ENCODE data around the gene CLEC2L. TPM values are rescaled to one million over a fixed set of nuclear protein-coding genes. Genes with fewer than 3 reads are reported as not detected.

The CLEC2L gene
- total RNA-seq, 1 donor from 2014 or later: not detected

- DNase-seq (ENCODE audit: low read depth in 2 of 2): no peak
Observed at GRCh38 chr7:139574618-139575337, 51.3 kb downstream of the CLEC2L start.

- no peak for DNase-seq (ENCODE audit: low read depth in 2 of 2)
Observed at GRCh38 chr7:139575338-139575680, 51.8 kb downstream of the CLEC2L start.

GRCh38 chr7:139576179-139576973, 52.9 kb downstream of the CLEC2L start:
- no peak for DNase-seq (ENCODE audit: low read depth in 2 of 2)

GRCh38 chr7:139580435-139580834, 57.0 kb downstream of the CLEC2L start:
- no peak for DNase-seq (ENCODE audit: low read depth in 2 of 2)

- DNase-seq (ENCODE audit: low read depth in 2 of 2): no peak
Observed at GRCh38 chr7:139582130-139582650, 58.7 kb downstream of the CLEC2L start.

GRCh38 chr7:139582671-139583155, 59.2 kb downstream of the CLEC2L start:
- no peak for DNase-seq (ENCODE audit: low read depth in 2 of 2)

GRCh38 chr7:139583826-139584553, 60.5 kb downstream of the CLEC2L start:
- no peak for DNase-seq (ENCODE audit: low read depth in 2 of 2)

GRCh38 chr7:139585042-139585441, 61.6 kb downstream of the CLEC2L start:
- DNase-seq (ENCODE audit: low read depth in 2 of 2): no peak

GRCh38 chr7:139586286-139586685, 62.8 kb downstream of the CLEC2L start:
- no peak for DNase-seq (ENCODE audit: low read depth in 2 of 2)

- DNase-seq (ENCODE audit: low read depth in 2 of 2): no peak
Observed at GRCh38 chr7:139587535-139587934, 64.0 kb downstream of the CLEC2L start.

GRCh38 chr7:139588632-139589031, 65.1 kb downstream of the CLEC2L start:
- DNase-seq (ENCODE audit: low read depth in 2 of 2): no peak

- DNase-seq (ENCODE audit: low read depth in 2 of 2): no peak
Observed at GRCh38 chr7:139589474-139589873, 66.0 kb downstream of the CLEC2L start.

GRCh38 chr7:139591550-139592195, 68.2 kb downstream of the CLEC2L start:
- no peak for DNase-seq (ENCODE audit: low read depth in 2 of 2)

- no peak for DNase-seq (ENCODE audit: low read depth in 2 of 2)
Observed at GRCh38 chr7:139592801-139593461, 69.4 kb downstream of the CLEC2L start.

- no peak for DNase-seq (ENCODE audit: low read depth in 2 of 2)
Observed at GRCh38 chr7:139594090-139594489, 70.6 kb downstream of the CLEC2L start.

Other genes with a start within 250 kb of the CLEC2L start
- gene FMC1, start 182.3 kb upstream of the CLEC2L start, total RNA-seq: 8.9 and 16.6 TPM in 2 replicates
- 27.3 and 27.8 TPM in 2 replicates for gene LUC7L2, start 163.8 kb upstream of the CLEC2L start, total RNA-seq
- gene KLRG2, start 40.0 kb upstream of the CLEC2L start, total RNA-seq: not detected in 2 replicates